ENCODE results near the gene METAP1D. TPM values are rescaled to one million over a fixed set of nuclear protein-coding genes. Genes with fewer than 3 reads are reported as not detected.

Gene METAP1D
- total RNA-seq (2014; rRNA removed; shearing (Covaris generic); ENCODE audit: low replicate concordance), result 6.9 and 16.4 TPM in 2 replicates

GRCh38 chr2:171999604-172000469 lies at the start of gene METAP1D:
Gene METAP1D (plus strand): TSS chr2:171999953. CDS start chr2:171999970, 17 bp downstream.
- Histone ChIP-seq H3K27me3 (no peaks in the 10 kb centered on the region), H3K9me3 (no peaks in the 10 kb centered on the region), H3K36me3 (no peaks in the 10 kb centered on the region), H3K4me3 (peak within 1 kb of the TSS; percentile 85)
- DNase-seq, result peak; percentile 94

GRCh38 chr2:171952276-171952675 lies 47.5 kb upstream of the METAP1D start:
- Histone ChIP-seq H3K9me3 (no peaks in the 10 kb centered on the region), H3K27me3 (no peaks in the 10 kb centered on the region), H3K4me3 (no peak overlapping the region), H3K36me3 (peaks cover 38% of the 10 kb centered on the region)
- DNase-seq, result no peak

GRCh38 chr2:171952748-171953147 lies 47.0 kb upstream of the METAP1D start:
- no peak overlapping the region for H3K4me3 ChIP-seq
- no peaks in the 10 kb centered on the region for H3K9me3 ChIP-seq
- DNase-seq, result no peak
- no peaks in the 10 kb centered on the region for H3K27me3 ChIP-seq
- peaks cover 41% of the 10 kb centered on the region for H3K36me3 ChIP-seq

GRCh38 chr2:171956135-171956825 lies 43.5 kb upstream of the METAP1D start:
- no peak overlapping the region for H3K4me3 ChIP-seq
- no peak for DNase-seq
- H3K36me3 ChIP-seq, result peaks cover 37% of the 10 kb centered on the region
- H3K9me3 ChIP-seq, result no peaks in the 10 kb centered on the region
- H3K27me3 ChIP-seq, result no peaks in the 10 kb centered on the region

GRCh38 chr2:171957061-171957460 lies 42.7 kb upstream of the METAP1D start:
- Histone ChIP-seq H3K4me3 (no peak overlapping the region), H3K27me3 (no peaks in the 10 kb centered on the region), H3K9me3 (no peaks in the 10 kb centered on the region), H3K36me3 (peaks cover 37% of the 10 kb centered on the region)
- peak; percentile 4 for DNase-seq

GRCh38 chr2:171958475-171958874 lies 41.3 kb upstream of the METAP1D start:
- H3K27me3 ChIP-seq, result no peaks in the 10 kb centered on the region
- no peaks in the 10 kb centered on the region for H3K9me3 ChIP-seq
- DNase-seq, result no peak
- H3K36me3 ChIP-seq, result peaks cover 34% of the 10 kb centered on the region
- no peak overlapping the region for H3K4me3 ChIP-seq

GRCh38 chr2:171959998-171960397 lies 39.8 kb upstream of the METAP1D start:
- no peak for DNase-seq
- Histone ChIP-seq H3K9me3 (no peaks in the 10 kb centered on the region), H3K27me3 (no peaks in the 10 kb centered on the region)

GRCh38 chr2:171960570-171960969 lies 39.2 kb upstream of the METAP1D start:
- H3K36me3 ChIP-seq, result peaks cover 29% of the 10 kb centered on the region
- no peak for DNase-seq
- H3K4me3 ChIP-seq, result no peak overlapping the region
- no peaks in the 10 kb centered on the region for H3K9me3 ChIP-seq
- H3K27me3 ChIP-seq, result no peaks in the 10 kb centered on the region

More at GRCh38 chr2:171959998-171960397, 39.8 kb upstream of the METAP1D start:
- no peak overlapping the region for H3K4me3 ChIP-seq
- H3K36me3 ChIP-seq, result peaks cover 31% of the 10 kb centered on the region

- no peak for DNase-seq
- no peaks in the 10 kb centered on the region for H3K9me3 ChIP-seq
- no peak overlapping the region for H3K4me3 ChIP-seq
- no peaks in the 10 kb centered on the region for H3K27me3 ChIP-seq
- peaks cover 31% of the 10 kb centered on the region for H3K36me3 ChIP-seq
Measured at GRCh38 chr2:171963198-171963597, 36.6 kb upstream of the METAP1D start.

- H3K27me3 ChIP-seq, result no peaks in the 10 kb centered on the region
Measured at GRCh38 chr2:171964308-171964707, 35.4 kb upstream of the METAP1D start.

GRCh38 chr2:171965238-171965637 lies 34.5 kb upstream of the METAP1D start:
- DNase-seq, result no peak
- no peak overlapping the region for H3K4me3 ChIP-seq
- H3K36me3 ChIP-seq, result peaks cover 34% of the 10 kb centered on the region
- H3K27me3 ChIP-seq, result no peaks in the 10 kb centered on the region
- no peaks in the 10 kb centered on the region for H3K9me3 ChIP-seq

More at GRCh38 chr2:171964308-171964707, 35.4 kb upstream of the METAP1D start:
- Histone ChIP-seq H3K36me3 (peaks cover 33% of the 10 kb centered on the region), H3K4me3 (no peak overlapping the region), H3K9me3 (no peaks in the 10 kb centered on the region)
- DNase-seq, result no peak

- H3K9me3 ChIP-seq, result no peaks in the 10 kb centered on the region
- peaks cover 35% of the 10 kb centered on the region for H3K36me3 ChIP-seq
- H3K27me3 ChIP-seq, result no peaks in the 10 kb centered on the region
- no peak overlapping the region for H3K4me3 ChIP-seq
- no peak for DNase-seq
Measured at GRCh38 chr2:171965661-171966060, 34.1 kb upstream of the METAP1D start.

- H3K9me3 ChIP-seq, result no peaks in the 10 kb centered on the region
- no peak overlapping the region for H3K4me3 ChIP-seq
- DNase-seq, result no peak
- no peaks in the 10 kb centered on the region for H3K27me3 ChIP-seq
- peaks cover 40% of the 10 kb centered on the region for H3K36me3 ChIP-seq
Measured at GRCh38 chr2:171966235-171966634, 33.5 kb upstream of the METAP1D start.

GRCh38 chr2:171966688-171967087 lies 33.1 kb upstream of the METAP1D start:
- no peak for DNase-seq
- Histone ChIP-seq H3K36me3 (peaks cover 45% of the 10 kb centered on the region), H3K4me3 (no peak overlapping the region), H3K27me3 (no peaks in the 10 kb centered on the region), H3K9me3 (no peaks in the 10 kb centered on the region)

GRCh38 chr2:171968509-171968908 lies 31.2 kb upstream of the METAP1D start:
- Histone ChIP-seq H3K27me3 (no peaks in the 10 kb centered on the region), H3K36me3 (peaks cover 51% of the 10 kb centered on the region), H3K9me3 (no peaks in the 10 kb centered on the region), H3K4me3 (no peak overlapping the region)
- no peak for DNase-seq

GRCh38 chr2:171972329-171972982 lies 27.3 kb upstream of the METAP1D start:
- H3K27me3 ChIP-seq, result no peaks in the 10 kb centered on the region
- H3K4me3 ChIP-seq, result no peak overlapping the region
- H3K36me3 ChIP-seq, result peaks cover 47% of the 10 kb centered on the region
- H3K9me3 ChIP-seq, result no peaks in the 10 kb centered on the region
- DNase-seq, result no peak

GRCh38 chr2:171979103-171979502 lies 20.6 kb upstream of the METAP1D start:
- Histone ChIP-seq H3K4me3 (no peak overlapping the region), H3K36me3 (peaks cover 58% of the 10 kb centered on the region), H3K27me3 (no peaks in the 10 kb centered on the region), H3K9me3 (no peaks in the 10 kb centered on the region)
- DNase-seq, result no peak
